ENCODE data around the gene ZDHHC20. TPM values are rescaled to one million over a fixed set of nuclear protein-coding genes. Genes with fewer than 3 reads are reported as not detected.
"Not testable (repeated sequence)": the region's sequence is repeated elsewhere in the genome, so short reads cannot be mapped to it uniquely, and the experiment has no call there.

Gene ZDHHC20
- total RNA-seq, 2 donors from 2014 or later: 46.0 to 54.9 TPM

DNA sequence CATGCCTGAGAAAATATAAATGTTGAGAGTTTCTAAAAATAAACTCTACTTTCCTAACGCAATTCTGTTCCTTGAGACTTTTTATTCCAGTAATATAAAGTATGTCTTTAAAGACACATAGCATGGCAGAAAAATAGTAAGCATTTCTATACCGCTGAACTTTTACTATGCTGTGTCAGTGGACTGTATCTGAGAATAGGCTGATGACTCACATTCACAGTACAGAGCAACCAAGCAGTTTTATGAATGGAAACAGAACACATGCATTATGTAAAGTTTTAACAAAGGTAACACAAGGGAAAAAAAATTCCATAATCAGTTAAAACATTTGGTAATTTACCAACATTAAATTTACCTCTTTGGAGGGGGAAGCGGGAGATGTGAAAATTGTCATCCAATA, 38.4 kb downstream of the ZDHHC20 start:
- no peak for ATAC-seq
- Mint-ChIP-seq H3K27ac (no peak overlapping the region), H3K36me3 (no peaks in the 10 kb centered on the region), H3K4me1 (ENCODE audit: low read depth in 2 of 2) (peaks cover 9 to 11% of the 10 kb centered on the region in 2 donors), H3K9me3 (no peaks in the 10 kb centered on the region), H3K27me3 (no peaks in the 10 kb centered on the region), H3K4me3 (no peak overlapping the region)
- DNase-seq (ENCODE audit: low spot score): no peak

DNA sequence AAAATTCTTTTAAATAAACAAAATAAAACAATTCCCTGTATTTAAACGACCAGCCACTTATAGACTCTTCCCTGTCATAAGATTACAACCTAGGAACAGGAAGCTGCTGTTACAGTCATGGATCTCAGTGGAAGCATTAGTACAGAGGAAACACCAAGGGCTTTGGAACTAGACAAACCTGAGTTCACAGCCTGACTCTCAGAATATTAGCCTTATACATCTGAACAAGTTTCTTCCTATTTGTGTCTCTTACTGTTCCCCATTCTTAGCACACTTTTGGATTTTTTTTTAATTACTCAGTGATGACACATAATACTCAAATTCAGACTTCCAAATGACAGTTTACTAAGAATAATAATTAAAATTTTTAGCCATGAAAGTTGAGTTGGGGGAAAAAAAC, 46.1 kb downstream of the ZDHHC20 start:
- no peak overlapping the region for H3K4me3 Mint-ChIP-seq
- H3K27ac Mint-ChIP-seq: no peak overlapping the region
- ATAC-seq (no peak), DNase-seq (ENCODE audit: low spot score) (no peak)
- no peaks in the 10 kb centered on the region for H3K9me3 Mint-ChIP-seq
- H3K27me3 Mint-ChIP-seq: no peaks in the 10 kb centered on the region
- H3K4me1 Mint-ChIP-seq (ENCODE audit: low read depth in 2 of 2): peaks cover 7 to 12% of the 10 kb centered on the region in 2 donors
- H3K36me3 Mint-ChIP-seq: peaks cover 34% of the 10 kb centered on the region

DNA sequence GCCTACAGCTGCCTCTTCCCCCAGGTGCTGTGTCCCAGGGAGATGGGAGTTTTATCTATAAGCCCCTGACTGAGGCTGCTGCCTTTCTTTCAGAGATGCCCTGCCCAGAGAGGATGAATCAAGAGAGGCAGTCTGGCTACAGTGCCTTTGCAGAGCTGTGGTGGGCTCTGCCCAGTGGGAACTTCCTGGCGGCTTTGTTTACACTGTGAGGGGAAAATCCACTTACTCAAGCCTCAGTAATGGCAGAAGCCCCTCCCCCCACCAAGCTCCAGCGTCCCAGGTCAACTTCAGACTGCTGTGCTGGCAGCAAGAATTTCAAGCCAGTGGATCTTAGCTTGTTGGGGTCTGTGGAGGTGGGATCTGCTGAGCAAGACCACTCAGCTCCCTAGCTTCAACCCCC, 48.6 kb downstream of the ZDHHC20 start:
- H3K27me3 Mint-ChIP-seq, H3K4me3 Mint-ChIP-seq: not testable (repeated sequence)
- peaks cover 7 to 12% of the 10 kb centered on the region in 2 donors for H3K4me1 Mint-ChIP-seq (ENCODE audit: low read depth in 2 of 2)

DNA sequence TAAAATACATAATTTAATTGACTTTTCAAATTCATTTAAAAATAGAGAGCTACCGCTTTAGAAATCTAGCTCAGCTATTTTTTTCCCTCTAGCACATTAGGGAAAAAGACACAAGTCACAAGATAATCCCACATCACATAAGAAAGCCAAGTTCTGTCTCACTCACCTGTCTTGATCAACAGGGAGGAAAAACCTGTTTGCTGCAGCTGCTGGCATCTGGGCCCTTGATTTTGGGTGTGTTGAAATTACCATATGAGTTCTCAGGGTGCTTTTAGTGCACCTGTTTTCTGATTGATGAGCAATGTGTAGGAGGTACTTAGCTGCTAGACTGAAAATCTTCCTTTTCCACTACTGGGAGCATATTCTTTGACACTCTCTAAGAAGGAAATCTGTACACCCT, 53.8 kb downstream of the ZDHHC20 start:
- ATAC-seq (no peak), DNase-seq (ENCODE audit: low spot score) (no peak)
- Mint-ChIP-seq H3K27ac (no peak overlapping the region), H3K4me1 (ENCODE audit: low read depth in 2 of 2) (peaks cover 12 to 16% of the 10 kb centered on the region in 2 donors), H3K9me3 (no peaks in the 10 kb centered on the region), H3K27me3 (no peaks in the 10 kb centered on the region), H3K36me3 (peaks cover 29% of the 10 kb centered on the region), H3K4me3 (no peak overlapping the region)

More for the DNA sequence above, 48.6 kb downstream of the ZDHHC20 start:
- Mint-ChIP-seq H3K36me3 (peaks cover 40% of the 10 kb centered on the region), H3K27ac (peak overlapping the region in 1 of 2 donors; percentile 27)
- H3K9me3 Mint-ChIP-seq; DNase-seq (ENCODE audit: low spot score); ATAC-seq: not testable (repeated sequence)

DNA sequence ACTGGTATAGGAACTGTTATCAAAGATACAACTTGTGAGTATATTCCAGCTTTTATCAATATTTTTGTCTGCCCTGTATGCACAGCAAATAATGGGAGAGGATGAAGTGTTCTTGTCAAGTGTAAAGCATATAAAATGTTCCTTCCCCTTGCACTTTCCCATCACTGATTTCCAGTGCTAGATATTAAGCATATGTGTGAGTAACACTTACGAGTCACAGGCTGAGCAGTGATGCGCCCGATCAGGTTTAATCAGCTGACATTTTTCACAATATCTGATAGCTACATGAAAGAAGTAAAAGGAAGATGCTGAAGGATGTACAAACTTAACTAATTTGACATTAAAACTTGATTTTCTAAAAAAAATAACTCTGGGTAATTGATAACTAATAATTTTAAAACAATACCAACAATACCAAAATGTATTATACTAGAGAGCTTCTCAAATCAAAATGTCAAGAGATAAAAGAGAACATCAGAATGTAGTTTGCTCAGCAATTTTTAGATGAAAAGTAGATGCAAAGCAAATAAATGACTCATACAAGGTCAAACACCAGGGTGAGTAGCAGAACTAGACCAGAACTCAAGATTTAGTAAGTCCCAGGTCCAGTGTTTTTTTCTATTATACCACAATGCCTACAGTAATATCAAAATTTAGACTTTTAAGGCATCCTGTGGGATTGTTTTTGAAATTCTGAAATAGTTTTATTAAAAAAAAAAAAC, 56.4 kb downstream of the ZDHHC20 start:
- peak overlapping the region; percentile 48 to 78 for H3K27ac Mint-ChIP-seq
- no peak overlapping the region for H3K4me3 Mint-ChIP-seq
- H3K27me3 Mint-ChIP-seq: no peaks in the 10 kb centered on the region
- DNase-seq (ENCODE audit: low spot score) (no peak), ATAC-seq (no peak)
- peaks cover 16 to 18% of the 10 kb centered on the region in 2 donors for H3K4me1 Mint-ChIP-seq (ENCODE audit: low read depth in 2 of 2)
- H3K9me3 Mint-ChIP-seq: no peaks in the 10 kb centered on the region
- H3K36me3 Mint-ChIP-seq: peaks cover 7% of the 10 kb centered on the region

GRCh38 chr13:21399741-21400140, 59.4 kb downstream of the ZDHHC20 start:
- peak overlapping the region; percentile 2 for H3K4me3 Mint-ChIP-seq
- H3K9me3 Mint-ChIP-seq: no peaks in the 10 kb centered on the region
- H3K36me3 Mint-ChIP-seq: peaks cover 4% of the 10 kb centered on the region
- ATAC-seq (no peak), DNase-seq (ENCODE audit: low spot score) (no peak)
- H3K27ac Mint-ChIP-seq: peak overlapping the region; percentile 11 to 81
- H3K27me3 Mint-ChIP-seq: no peaks in the 10 kb centered on the region
- peaks cover 22 to 27% of the 10 kb centered on the region in 2 donors for H3K4me1 Mint-ChIP-seq (ENCODE audit: low read depth in 2 of 2)

GRCh38 chr13:21395953-21396352, 63.1 kb downstream of the ZDHHC20 start:
- no peak overlapping the region for H3K4me3 Mint-ChIP-seq
- H3K27me3 Mint-ChIP-seq: no peaks in the 10 kb centered on the region
- peak overlapping the region; percentile 18 to 60 for H3K27ac Mint-ChIP-seq
- no peaks in the 10 kb centered on the region for H3K9me3 Mint-ChIP-seq
- H3K4me1 Mint-ChIP-seq (ENCODE audit: low read depth in 2 of 2): peaks cover 16 to 25% of the 10 kb centered on the region in 2 donors
- DNase-seq (ENCODE audit: low spot score): no peak
- no peak for ATAC-seq
- H3K36me3 Mint-ChIP-seq: no peaks in the 10 kb centered on the region

DNA sequence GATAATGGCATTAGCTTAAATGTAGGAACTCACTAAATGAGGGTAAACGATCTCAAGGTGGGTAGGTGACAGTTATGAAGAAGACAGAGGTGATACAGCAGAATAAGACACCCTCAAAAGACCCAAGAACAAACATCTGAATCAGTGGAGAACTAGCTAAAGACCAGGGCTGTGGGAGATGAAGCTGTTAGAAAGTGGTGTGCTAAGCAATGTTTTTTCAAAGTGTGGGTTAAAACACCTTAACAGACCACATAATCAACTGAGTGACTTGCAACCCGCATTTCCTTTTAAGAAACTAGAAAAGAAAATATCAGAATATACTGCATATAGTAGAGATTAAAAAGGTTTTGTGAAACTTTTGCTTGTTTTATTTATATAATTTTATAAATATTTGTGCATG, 70.0 kb downstream of the ZDHHC20 start:
- no peak for DNase-seq (ENCODE audit: low spot score)
- Mint-ChIP-seq H3K4me1 (ENCODE audit: low read depth in 2 of 2) (peaks cover 20 to 30% of the 10 kb centered on the region in 2 donors), H3K4me3 (no peak overlapping the region), H3K9me3 (no peaks in the 10 kb centered on the region), H3K36me3 (peaks cover 12% of the 10 kb centered on the region), H3K27me3 (no peaks in the 10 kb centered on the region), H3K27ac (peak overlapping the region; percentile 40 to 74)
- no peak for ATAC-seq

GRCh38 chr13:21385710-21386109, 73.4 kb downstream of the ZDHHC20 start:
- Mint-ChIP-seq H3K36me3 (peaks cover 18% of the 10 kb centered on the region), H3K9me3 (no peaks in the 10 kb centered on the region), H3K27ac (no peak overlapping the region), H3K4me3 (no peak overlapping the region), H3K4me1 (ENCODE audit: low read depth in 2 of 2) (peaks cover 20 to 27% of the 10 kb centered on the region in 2 donors), H3K27me3 (no peaks in the 10 kb centered on the region)
- no peak for ATAC-seq
- DNase-seq (ENCODE audit: low spot score): no peak

GRCh38 chr13:21383090-21383489, 76.0 kb downstream of the ZDHHC20 start:
- Mint-ChIP-seq H3K36me3 (peaks cover 18% of the 10 kb centered on the region), H3K27ac (no peak overlapping the region), H3K4me3 (no peak overlapping the region)

GRCh38 chr13:21376998-21377985, 81.8 kb downstream of the ZDHHC20 start:
- ATAC-seq; H3K9me3 Mint-ChIP-seq; H3K27ac Mint-ChIP-seq; H3K27me3 Mint-ChIP-seq; H3K4me1 Mint-ChIP-seq (ENCODE audit: low read depth in 2 of 2); H3K4me3 Mint-ChIP-seq; DNase-seq (ENCODE audit: low spot score); H3K36me3 Mint-ChIP-seq: not testable (repeated sequence)

More at GRCh38 chr13:21383090-21383489, 76.0 kb downstream of the ZDHHC20 start:
- H3K9me3 Mint-ChIP-seq: no peaks in the 10 kb centered on the region
- peaks cover 2 to 9% of the 10 kb centered on the region in 2 donors for H3K4me1 Mint-ChIP-seq (ENCODE audit: low read depth in 2 of 2)
- no peaks in the 10 kb centered on the region for H3K27me3 Mint-ChIP-seq
- ATAC-seq (no peak), DNase-seq (ENCODE audit: low spot score) (no peak)

DNA sequence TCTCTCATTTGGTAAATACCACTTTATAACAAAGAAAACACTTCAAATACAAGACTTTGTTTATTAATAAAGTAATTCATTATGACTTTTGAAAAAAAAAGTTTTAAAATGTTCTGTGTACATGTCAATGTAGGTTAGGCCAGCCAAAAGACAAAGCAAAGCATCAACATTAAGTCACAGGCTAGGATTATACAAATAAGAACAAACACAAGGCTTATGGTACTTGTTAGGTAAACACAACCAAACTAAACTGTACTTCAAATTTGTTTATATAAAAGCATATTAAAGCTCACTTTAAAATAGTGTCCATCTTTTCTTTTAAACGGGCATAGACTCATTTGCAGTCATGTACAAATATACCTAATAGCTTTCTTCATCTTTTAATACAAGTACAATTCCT, 86.6 kb downstream of the ZDHHC20 start:
- peaks cover 0 to 2% of the 10 kb centered on the region in 2 donors for H3K4me1 Mint-ChIP-seq (ENCODE audit: low read depth in 2 of 2)

GRCh38 chr13:21371011-21371410, 88.1 kb downstream of the ZDHHC20 start:
- H3K27ac Mint-ChIP-seq: no peak overlapping the region
- no peaks in the 10 kb centered on the region for H3K27me3 Mint-ChIP-seq
- peaks cover under 1 to 9% of the 10 kb centered on the region in 2 donors for H3K4me1 Mint-ChIP-seq (ENCODE audit: low read depth in 2 of 2)
- no peaks in the 10 kb centered on the region for H3K36me3 Mint-ChIP-seq
- no peak overlapping the region for H3K4me3 Mint-ChIP-seq
- H3K9me3 Mint-ChIP-seq: no peaks in the 10 kb centered on the region
- DNase-seq (ENCODE audit: low spot score) (no peak), ATAC-seq (no peak)

More for the DNA sequence above, 86.6 kb downstream of the ZDHHC20 start:
- no peaks in the 10 kb centered on the region for H3K9me3 Mint-ChIP-seq
- no peak overlapping the region for H3K27ac Mint-ChIP-seq
- H3K27me3 Mint-ChIP-seq: no peaks in the 10 kb centered on the region
- DNase-seq (ENCODE audit: low spot score): no peak
- ATAC-seq: no peak
- no peaks in the 10 kb centered on the region for H3K36me3 Mint-ChIP-seq
- no peak overlapping the region for H3K4me3 Mint-ChIP-seq

DNA sequence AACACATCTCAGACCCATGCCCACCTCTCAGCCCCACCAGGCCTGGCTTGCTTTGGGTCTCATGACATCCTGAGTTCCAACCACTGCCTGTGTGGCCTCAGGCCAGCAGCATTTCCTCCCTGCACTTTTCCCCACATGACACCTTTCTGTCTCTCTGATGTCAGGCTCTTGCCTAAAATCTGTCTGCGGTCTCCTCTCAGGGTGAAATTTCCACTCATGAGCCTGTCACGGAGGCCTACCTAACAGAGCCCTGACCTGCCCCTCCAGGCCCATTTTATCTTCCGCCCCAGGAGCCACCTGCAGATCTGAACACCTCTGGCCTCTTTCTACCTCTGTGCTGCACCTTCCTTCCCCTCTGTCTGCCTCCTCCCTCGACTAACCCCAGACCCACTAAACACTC, 93.5 kb downstream of the ZDHHC20 start:
- H3K4me1 Mint-ChIP-seq (ENCODE audit: low read depth in 2 of 2): peaks cover 17 to 28% of the 10 kb centered on the region in 2 donors
- DNase-seq (ENCODE audit: low spot score): no peak
- H3K27me3 Mint-ChIP-seq: no peaks in the 10 kb centered on the region
- peak overlapping the region; percentile 45 to 89 for H3K27ac Mint-ChIP-seq
- H3K9me3 Mint-ChIP-seq: no peaks in the 10 kb centered on the region
- no peaks in the 10 kb centered on the region for H3K36me3 Mint-ChIP-seq
- ATAC-seq: peak; percentile 75 to 76
- peak overlapping the region; percentile 52 for H3K4me3 Mint-ChIP-seq

Measured in natural killer cell treated with Interleukin-12 subunit alpha and Interleukin-12 subunit beta and Interleukin-15 and Interleukin-18, amount 100 ng/mL, for 72 hours (primary cell).